Measurements from ENCODE around the gene SLC1A2. TPM values are rescaled to one million over a fixed set of nuclear protein-coding genes. Genes with fewer than 3 reads are reported as not detected.

The SLC1A2 gene
- total RNA-seq, 1 experiment from 2014 or later: 0.50 TPM

GRCh38 chr11:35242412-35243242, 176.7 kb downstream of the SLC1A2 start:
- Mint-ChIP-seq H3K4me1 (peaks cover 8% of the 10 kb centered on the region), H3K9me3 (no peaks in the 10 kb centered on the region), H3K36me3 (no peaks in the 10 kb centered on the region), H3K4me3 (no peak overlapping the region), H3K27ac (no peak overlapping the region), H3K27me3 (ENCODE audit: low read depth) (no peaks in the 10 kb centered on the region; the same call in 1 of the 2 replicates)
- no peak for ATAC-seq
- no peak for DNase-seq (ENCODE audit: low spot score)
- ChIA-PET CTCF (no interaction called here), POLR2A (no interaction called here)
- no peak for TF ChIP-seq USF2 (CRISPR knock-in tag; IDR thresholded peaks at IDR 0.05)
- TF ChIP-seq RORB (CRISPR knock-in tag; IDR thresholded peaks at IDR 0.05): no peak

GRCh38 chr11:35241531-35241930, 177.8 kb downstream of the SLC1A2 start:
- Mint-ChIP-seq H3K36me3 (no peaks in the 10 kb centered on the region), H3K27ac (no peak overlapping the region), H3K9me3 (no peaks in the 10 kb centered on the region), H3K4me3 (no peak overlapping the region), H3K27me3 (ENCODE audit: low read depth) (no peaks in the 10 kb centered on the region; the same call in 1 of the 2 replicates), H3K4me1 (peaks cover 16% of the 10 kb centered on the region)
- CTCF ChIA-PET: no interaction called here
- no peak for ATAC-seq
- DNase-seq (ENCODE audit: low spot score): no peak
- TF ChIP-seq KAT7 (CRISPR knock-in tag; IDR thresholded peaks at IDR 0.05; ENCODE audit: borderline replicate concordance) (no peak), ZNF416 (CRISPR knock-in tag; IDR thresholded peaks at IDR 0.05) (no peak), USF1 (CRISPR knock-in tag; IDR thresholded peaks at IDR 0.05) (no peak), ZNF532 (CRISPR knock-in tag; IDR thresholded peaks at IDR 0.05; ENCODE audit: borderline replicate concordance) (no peak), ZBTB43 (CRISPR knock-in tag; IDR thresholded peaks at IDR 0.05) (no peak), IRF2 (CRISPR knock-in tag; IDR thresholded peaks at IDR 0.05; ENCODE audit: borderline replicate concordance, low read depth) (no peak), IRF1 (CRISPR knock-in tag; IDR thresholded peaks at IDR 0.05) (no peak), ZNF396 (CRISPR knock-in tag; IDR thresholded peaks at IDR 0.05; ENCODE audit: borderline replicate concordance) (no peak), MLX (CRISPR knock-in tag; IDR thresholded peaks at IDR 0.05) (no peak), MYBL2 (CRISPR knock-in tag; IDR thresholded peaks at IDR 0.05) (no peak), NR3C1 (CRISPR knock-in tag; conservative IDR thresholded peaks at IDR 0.05; ENCODE audit: low read depth) (no peak), JAZF1 (CRISPR knock-in tag; IDR thresholded peaks at IDR 0.05) (no peak), TCF7 (CRISPR knock-in tag; IDR thresholded peaks at IDR 0.05; ENCODE audit: low read depth) (no peak), PRDM15 (CRISPR knock-in tag; IDR thresholded peaks at IDR 0.05) (no peak)
- POLR2A ChIA-PET: interaction anchor here (0.7 kb wide), 1 partner anchor 181 kb away, joined by 4 read pairs; no protein-coding TSS in a partner anchor
